ENCODE data around the gene CRY2.

- no peak for TF ChIP-seq CTCF (IDR thresholded peaks at IDR 0.05)
- no peak for TF ChIP-seq POLR2A (IDR thresholded peaks at IDR 0.05)
- TF ChIP-seq POLR2AphosphoS5 (IDR thresholded peaks at IDR 0.05) = no peak
Measured at GRCh38 chr11:45877221-45877620, 29.9 kb downstream of the CRY2 start.
